ENCODE results near the gene VCL. TPM values are rescaled to one million over a fixed set of nuclear protein-coding genes. Genes with fewer than 3 reads are reported as not detected.
A peak's percentile ranks its signal among the peaks of the same experiment; 100 is the strongest.
"Not testable (repeated sequence)": the region's sequence is repeated elsewhere in the genome, so short reads cannot be mapped to it uniquely, and the experiment has no call there.

Gene VCL
- total RNA-seq, 4 donors from 2014 or later: 71.9 to 151 (median 112) TPM

DNA sequence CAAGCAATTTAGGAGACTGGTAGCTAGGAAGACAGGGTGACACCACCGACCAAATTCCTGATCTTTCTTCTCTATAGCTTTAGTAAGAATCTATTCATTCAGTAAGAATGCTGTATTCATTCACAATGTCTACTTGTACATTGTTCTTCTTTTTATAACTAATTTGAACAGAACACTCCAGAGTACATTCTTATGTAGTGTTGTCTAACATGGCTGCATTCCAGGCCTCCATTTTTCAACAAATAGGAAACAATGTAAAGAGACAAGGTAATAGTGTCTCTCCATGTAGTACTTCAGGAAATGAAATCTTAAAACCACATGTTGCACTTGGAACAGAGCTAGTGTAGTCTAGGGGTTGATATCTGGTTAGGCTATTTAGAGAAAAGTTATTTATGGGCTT lies 1.8 kb downstream of the VCL start:
- Histone ChIP-seq H3K4me3 (replicated peaks in 1 of 3) (peak overlapping the region in 2 of 3 donors; percentile 99 to 100), H3K27ac (peak overlapping the region; percentile 99), H3K9me3 (no peaks in the 10 kb centered on the region), H3K27me3 (no peaks in the 10 kb centered on the region), H3K4me1 (peaks cover 10 to 13% of the 10 kb centered on the region in 2 donors), H3K36me3 (no peaks in the 10 kb centered on the region)
- WGBS, 2 donors: 15 to 24% methylated on average over 1 of the region's 1 CpG
- TF ChIP-seq POLR2A (IDR thresholded peaks at IDR 0.05): no peak
- TF ChIP-seq, protein P1, sequence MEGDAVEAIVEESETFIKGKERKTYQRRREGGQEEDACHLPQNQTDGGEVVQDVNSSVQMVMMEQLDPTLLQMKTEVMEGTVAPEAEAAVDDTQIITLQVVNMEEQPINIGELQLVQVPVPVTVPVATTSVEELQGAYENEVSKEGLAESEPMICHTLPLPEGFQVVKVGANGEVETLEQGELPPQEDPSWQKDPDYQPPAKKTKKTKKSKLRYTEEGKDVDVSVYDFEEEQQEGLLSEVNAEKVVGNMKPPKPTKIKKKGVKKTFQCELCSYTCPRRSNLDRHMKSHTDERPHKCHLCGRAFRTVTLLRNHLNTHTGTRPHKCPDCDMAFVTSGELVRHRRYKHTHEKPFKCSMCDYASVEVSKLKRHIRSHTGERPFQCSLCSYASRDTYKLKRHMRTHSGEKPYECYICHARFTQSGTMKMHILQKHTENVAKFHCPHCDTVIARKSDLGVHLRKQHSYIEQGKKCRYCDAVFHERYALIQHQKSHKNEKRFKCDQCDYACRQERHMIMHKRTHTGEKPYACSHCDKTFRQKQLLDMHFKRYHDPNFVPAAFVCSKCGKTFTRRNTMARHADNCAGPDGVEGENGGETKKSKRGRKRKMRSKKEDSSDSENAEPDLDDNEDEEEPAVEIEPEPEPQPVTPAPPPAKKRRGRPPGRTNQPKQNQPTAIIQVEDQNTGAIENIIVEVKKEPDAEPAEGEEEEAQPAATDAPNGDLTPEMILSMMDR (IDR thresholded peaks at IDR 0.05): no peak
- no peak for DNase-seq
- intact Hi-C loops (cut with DNase I): no loop called here

DNA sequence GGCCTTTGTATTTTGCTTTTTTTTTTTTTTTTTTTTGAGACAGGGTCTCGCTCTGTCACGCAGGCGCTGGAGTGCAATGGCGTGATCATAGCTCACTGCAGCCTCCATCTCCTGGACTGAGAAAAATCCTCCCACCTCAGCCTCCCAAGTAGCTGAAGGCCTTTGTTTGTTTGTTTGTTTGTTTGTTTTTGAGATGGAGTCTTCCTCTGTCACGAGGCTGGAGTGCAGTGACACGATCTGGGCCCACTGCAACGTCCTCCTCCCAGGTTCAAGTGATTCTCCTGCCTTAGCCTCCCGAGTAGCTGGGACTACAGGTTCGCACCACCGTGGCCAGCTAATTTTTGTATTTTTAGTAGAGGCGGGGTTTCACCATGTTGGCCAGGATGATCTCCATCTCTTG lies 2.3 kb downstream of the VCL start:
- WGBS, 2 donors: 93% methylated on average over 11 of the region's 11 CpGs
- H3K36me3 ChIP-seq; H3K9me3 ChIP-seq; DNase-seq; intact Hi-C loops (cut with DNase I); H3K27me3 ChIP-seq: not testable (repeated sequence)
- peaks cover 10 to 13% of the 10 kb centered on the region in 2 donors for H3K4me1 ChIP-seq
- H3K27ac ChIP-seq: peak overlapping the region in 2 of 3 donors; percentile 99
- H3K4me3 ChIP-seq (replicated peaks in 1 of 3): peak overlapping the region in 1 of 3 donors; percentile 100

DNA sequence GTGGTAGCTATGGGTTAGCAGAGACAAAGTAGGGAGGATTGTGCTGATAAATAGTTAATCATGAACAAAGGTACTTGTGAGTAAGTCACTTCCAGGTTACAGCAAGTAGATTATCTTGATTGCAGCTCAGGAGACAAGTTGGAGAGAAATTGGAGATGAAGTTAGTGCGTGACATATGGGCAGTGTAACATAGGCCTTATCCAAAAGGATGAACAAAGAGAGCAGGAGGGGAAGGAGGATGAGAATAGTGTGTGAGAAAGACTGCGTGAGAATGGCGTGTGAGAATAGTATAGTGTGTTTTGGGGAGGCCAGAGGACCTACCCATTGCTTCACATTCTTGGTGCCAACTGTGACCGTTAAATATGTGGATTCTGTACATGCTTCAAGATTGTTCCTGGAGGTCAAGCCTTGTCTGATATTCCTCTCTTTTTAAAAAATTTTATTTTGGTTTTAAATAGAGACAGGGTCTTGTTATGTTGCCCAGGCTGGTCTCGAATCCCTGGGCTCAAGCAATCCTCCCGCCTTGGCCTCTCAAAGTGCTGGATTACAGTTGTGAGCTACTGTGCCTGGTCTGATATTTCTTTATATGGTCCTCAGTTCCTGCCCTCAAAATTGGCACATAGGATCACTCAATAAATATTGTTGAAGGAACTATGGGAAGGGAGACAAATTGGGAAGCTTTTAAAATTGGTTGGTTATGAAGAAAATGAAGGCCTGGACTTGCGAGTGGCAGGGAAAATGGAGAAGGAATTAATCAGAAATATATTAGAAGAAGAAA lies 3.2 kb downstream of the VCL start:
- H3K9me3 ChIP-seq: no peaks in the 10 kb centered on the region
- WGBS, 2 donors: 90 to 95% methylated on average over 7 of the region's 7 CpGs
- H3K36me3 ChIP-seq: no peaks in the 10 kb centered on the region
- H3K4me1 ChIP-seq: peaks cover 10 to 13% of the 10 kb centered on the region in 2 donors
- DNase-seq: no peak
- TF ChIP-seq, protein P1 (IDR thresholded peaks at IDR 0.05): no peak
- TF ChIP-seq POLR2A (IDR thresholded peaks at IDR 0.05): no peak
- intact Hi-C loops (cut with DNase I): no loop called here
- no peaks in the 10 kb centered on the region for H3K27me3 ChIP-seq
- H3K27ac ChIP-seq: no peak overlapping the region
- no peak overlapping the region for H3K4me3 ChIP-seq (replicated peaks in 1 of 3)

DNA sequence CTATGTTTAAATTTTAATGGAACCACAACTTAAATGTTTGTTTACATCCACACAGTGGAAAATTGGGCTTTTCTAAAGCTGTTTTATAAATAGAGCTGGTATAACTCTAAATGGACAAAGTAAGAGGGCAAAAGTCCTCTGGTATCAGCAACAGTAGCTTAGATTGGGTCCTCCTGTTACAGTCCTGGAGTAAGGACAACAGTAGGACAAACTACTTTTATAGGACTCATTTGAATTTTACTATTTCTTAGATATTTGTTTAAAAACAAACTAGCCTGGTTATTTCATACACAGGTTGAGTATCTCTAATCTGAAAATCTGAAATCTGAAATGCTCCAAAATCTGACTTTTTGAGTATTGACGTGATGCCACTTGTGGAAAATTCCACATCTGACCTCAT lies 8.4 kb downstream of the VCL start:
- Histone ChIP-seq H3K4me3 (replicated peaks in 1 of 3) (no peak overlapping the region), H3K27ac (no peak overlapping the region), H3K27me3 (no peaks in the 10 kb centered on the region), H3K9me3 (no peaks in the 10 kb centered on the region), H3K4me1 (peaks cover 9% of the 10 kb centered on the region in 2 donors), H3K36me3 (no peaks in the 10 kb centered on the region)
- TF ChIP-seq, protein P1 (IDR thresholded peaks at IDR 0.05): no peak
- no peak for TF ChIP-seq POLR2A (IDR thresholded peaks at IDR 0.05)
- WGBS, 2 donors: 86 to 93% methylated on average over 1 of the region's 1 CpG
- no peak for DNase-seq
- intact Hi-C loops (cut with DNase I): no loop called here

DNA sequence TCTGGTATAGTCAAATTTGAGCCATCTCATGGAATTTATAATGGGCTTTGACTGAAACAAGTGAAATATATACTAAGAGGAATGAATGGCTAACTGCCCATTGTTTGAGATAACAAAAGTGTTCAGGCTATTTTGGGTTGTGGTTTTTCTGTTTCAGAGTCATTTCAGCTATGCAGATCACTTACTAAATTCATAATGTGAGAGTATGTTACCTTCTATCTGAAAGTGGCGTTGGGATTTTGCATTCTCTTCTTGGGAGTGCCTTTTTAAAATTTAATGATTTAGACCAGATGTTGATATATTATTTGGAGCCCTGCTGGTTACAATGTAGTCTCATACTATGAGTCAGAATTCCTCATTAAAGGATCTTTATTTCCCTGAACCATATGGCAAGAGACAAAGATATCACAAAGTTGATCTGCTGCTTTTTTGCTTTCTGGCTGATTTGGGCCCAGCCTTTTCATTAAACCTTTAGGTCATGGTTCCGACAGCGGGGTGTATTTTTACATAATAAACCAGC lies 10.4 kb downstream of the VCL start:
- intact Hi-C loops (cut with DNase I): no loop called here
- H3K9me3 ChIP-seq: no peaks in the 10 kb centered on the region
- WGBS, 2 donors: 90 to 95% methylated on average over 3 of the region's 3 CpGs
- no peak overlapping the region for H3K27ac ChIP-seq
- no peak for DNase-seq
- TF ChIP-seq, protein P1 (IDR thresholded peaks at IDR 0.05): no peak
- no peak for TF ChIP-seq POLR2A (IDR thresholded peaks at IDR 0.05)
- H3K4me1 ChIP-seq: peaks cover 25 to 27% of the 10 kb centered on the region in 2 donors
- H3K27me3 ChIP-seq: no peaks in the 10 kb centered on the region
- no peak overlapping the region for H3K4me3 ChIP-seq (replicated peaks in 1 of 3)
- H3K36me3 ChIP-seq: no peaks in the 10 kb centered on the region

All from thyroid gland (tissue), 4 donors.